Activated CD4-positive, alpha-beta T cell treated with anti-CD3 and anti-CD28 coated beads, Interleukin-2, amount 50 U/mL, for 24 hours (primary cell): ENCODE measurements around the gene SLC30A3.
"Not testable (repeated sequence)": the region's sequence is repeated elsewhere in the genome, so short reads cannot be mapped to it uniquely, and the experiment has no call there.

Source experiments
- DNase-seq, 2 donors: peaks; one replicate each; pipeline ENCODE4 v3.0.0-alpha.2; 2020; ENCODE audit warnings: low read depth in 1 of 2, low spot score in 1 of 2

The SLC30A3 gene

DNA sequence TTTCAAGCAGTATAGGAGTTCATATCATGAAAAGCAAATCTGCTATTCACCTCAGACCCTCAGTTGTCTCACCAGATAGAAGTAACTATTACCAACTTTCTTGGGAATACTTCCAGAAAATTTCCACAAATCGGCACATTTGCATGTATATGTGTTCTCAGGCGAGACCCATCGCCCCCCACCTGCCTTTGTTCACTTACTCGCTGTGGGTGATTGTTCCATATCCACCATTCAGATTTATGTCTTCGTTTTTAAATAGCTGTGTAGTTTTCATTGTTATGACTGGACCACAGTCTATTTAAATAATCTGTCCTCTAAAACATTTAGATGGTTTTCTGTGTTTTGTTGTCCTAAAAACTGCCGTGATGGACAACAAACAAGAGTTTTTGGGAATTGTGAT is 22.6 kb upstream of the SLC30A3 start:
- no peak for DNase-seq

DNA sequence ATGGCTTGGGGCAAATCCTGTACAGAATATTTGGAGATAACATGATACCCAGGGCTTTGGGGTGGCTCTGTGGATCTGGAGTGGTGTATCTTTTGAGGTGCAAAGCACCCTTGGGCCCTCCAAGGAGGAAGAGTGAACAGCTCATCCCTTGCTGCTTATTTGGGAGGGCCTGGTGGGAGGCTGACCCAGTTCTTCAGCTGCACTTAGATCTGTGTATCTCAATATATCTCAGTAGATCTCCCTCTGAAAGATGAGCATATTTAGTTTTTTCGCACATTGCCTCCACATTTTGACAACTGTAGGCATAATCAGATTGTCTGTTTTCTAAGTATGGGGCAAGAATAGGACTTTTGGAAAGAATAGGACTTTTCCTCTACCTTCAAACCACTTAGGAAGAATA is 22.1 kb upstream of the SLC30A3 start:
- DNase-seq, result no peak

DNA sequence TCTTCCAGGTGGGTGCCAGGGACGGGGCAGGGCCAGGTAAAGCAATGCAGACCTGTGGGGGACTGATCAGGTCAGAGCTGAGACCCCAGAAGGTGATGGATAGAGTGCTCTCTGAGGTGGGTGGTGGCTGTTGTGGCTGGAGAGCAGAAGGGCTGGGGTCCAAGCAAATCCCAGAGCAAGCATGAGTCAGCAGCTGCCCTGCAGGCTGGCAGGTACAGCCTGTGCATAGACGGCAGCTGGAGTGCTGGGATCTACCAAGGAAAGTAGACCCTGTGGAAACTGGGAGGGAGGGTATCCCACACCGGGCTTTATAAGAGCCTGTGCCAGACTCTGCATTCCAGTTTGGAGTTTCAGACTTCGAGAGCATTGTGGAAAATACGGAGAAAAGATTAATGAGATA is 20.0 kb upstream of the SLC30A3 start:
- DNase-seq, result no peak

DNA sequence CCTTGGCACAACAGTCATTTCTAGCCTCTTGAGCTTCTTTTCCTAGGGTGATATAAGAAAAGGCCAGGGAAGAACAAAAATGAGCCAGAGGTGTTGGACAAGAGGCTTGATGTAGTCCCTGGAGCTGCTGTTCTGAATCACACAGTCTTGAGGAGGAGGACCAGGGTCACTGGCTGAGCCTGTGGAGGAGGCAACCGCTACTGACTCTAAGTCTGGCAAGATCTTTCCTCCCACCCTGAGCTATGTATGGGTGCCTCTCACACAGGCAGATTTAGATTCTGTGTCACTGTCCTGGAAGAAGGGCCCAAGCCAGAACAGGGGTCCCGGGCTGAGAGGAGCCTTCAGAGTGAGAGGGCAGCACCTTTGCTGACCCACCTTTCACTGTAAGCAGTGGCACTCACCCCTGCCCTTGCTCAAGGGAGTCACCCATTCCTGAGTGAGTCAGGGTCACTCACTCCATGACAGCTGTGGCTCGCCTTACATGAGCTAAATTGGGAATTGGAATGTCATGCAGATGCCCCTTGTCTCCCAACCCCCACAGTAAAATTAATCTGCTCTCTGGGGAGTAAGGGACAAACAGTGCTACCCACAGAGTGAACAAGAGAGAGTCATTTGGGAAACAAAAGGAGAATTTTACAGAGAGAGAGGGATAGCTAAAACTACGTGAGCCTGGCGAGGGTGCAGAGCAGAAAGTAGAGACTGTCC is 19.2 kb upstream of the SLC30A3 start, which contains the start of gene TRIM54:
TSS of gene TRIM54 (plus strand) at position 575 of the 705 bp plus-strand sequence. CDS start 303 bp downstream, outside the sequence.
- no peak for DNase-seq

GRCh38 chr2:27281442-27281841 is 18.6 kb upstream of the SLC30A3 start:
- no peak for DNase-seq

- no peak for DNase-seq
Observed at GRCh38 chr2:27280826-27281225, 18.0 kb upstream of the SLC30A3 start.

- DNase-seq, result no peak
Observed at GRCh38 chr2:27278010-27278409, 15.2 kb upstream of the SLC30A3 start.

- no peak for DNase-seq
Observed at GRCh38 chr2:27275211-27276150, 12.6 kb upstream of the SLC30A3 start, which contains the start of gene DNAJC5G. DNAJC5G (plus strand) TSS chr2:27275433; CDS start chr2:27276729, 1,296 bp downstream.

DNA sequence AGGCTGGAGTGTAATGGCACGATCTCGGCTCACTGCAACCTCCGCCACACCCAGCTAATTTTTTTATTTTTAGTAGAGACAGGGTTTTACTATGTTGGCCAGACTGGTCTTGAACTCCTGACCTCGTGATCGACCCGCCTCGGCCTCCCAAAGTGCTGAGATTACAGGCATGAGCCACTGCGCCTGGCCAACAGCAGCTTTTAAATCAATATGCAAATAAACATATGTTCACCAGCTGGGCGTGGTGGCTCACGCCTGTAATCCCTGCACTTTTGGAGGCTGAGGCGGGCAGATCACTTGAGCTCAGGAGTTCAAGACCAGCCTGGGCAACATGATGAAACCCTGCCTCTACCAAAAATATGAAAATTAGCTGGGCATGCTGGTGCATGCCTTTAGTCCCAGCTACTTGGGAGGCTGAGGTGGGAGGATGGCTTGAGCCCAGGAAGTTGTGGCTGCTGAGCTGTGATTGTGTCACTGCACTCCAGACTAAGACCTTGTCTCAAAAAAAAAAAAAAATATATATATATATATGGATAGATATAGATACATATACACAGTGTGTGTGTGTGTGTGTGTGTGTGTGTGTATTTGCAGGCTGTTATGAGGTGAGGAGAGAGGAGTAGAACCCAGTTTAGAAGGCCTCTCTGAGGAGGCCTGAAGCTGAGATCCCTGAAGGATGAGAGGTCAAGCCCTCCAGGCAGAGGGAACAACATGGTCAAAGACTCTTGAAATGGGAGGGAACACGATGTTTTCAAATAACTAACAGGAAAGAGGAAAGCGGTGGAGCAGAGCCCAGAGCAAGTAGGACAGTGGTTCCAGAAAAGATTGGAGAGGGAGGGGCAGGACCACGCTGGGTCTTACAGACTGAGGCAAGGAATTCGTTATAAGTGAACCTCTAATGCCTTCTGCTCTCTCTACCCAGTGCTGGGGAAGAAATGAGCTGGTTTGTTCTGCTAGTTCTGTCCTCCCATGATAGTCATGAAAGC is 10.0 kb upstream of the SLC30A3 start:
- not testable (repeated sequence) for DNase-seq

- no peak for DNase-seq
Observed at GRCh38 chr2:27271631-27272340, 8.9 kb upstream of the SLC30A3 start.

DNA sequence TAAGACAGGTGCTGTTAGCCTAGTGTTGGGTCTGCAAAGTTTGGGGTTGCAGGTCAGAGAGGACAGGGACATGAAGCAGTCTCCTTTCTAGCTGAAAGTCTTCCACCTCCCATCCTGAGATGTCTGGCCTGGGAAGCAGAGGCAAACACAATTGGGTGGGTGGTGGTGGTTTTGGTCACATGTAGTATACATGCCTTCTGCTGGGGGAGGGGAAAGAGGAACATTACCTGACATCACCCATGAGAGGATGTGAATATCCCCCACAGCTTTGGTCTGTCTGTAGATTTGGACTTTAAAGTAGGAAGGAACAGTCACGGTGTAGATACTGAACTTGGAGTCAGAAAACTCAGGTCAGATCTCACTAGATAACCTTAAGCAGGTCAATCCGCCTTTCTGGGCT is 7.8 kb upstream of the SLC30A3 start:
- DNase-seq, result no peak

DNA sequence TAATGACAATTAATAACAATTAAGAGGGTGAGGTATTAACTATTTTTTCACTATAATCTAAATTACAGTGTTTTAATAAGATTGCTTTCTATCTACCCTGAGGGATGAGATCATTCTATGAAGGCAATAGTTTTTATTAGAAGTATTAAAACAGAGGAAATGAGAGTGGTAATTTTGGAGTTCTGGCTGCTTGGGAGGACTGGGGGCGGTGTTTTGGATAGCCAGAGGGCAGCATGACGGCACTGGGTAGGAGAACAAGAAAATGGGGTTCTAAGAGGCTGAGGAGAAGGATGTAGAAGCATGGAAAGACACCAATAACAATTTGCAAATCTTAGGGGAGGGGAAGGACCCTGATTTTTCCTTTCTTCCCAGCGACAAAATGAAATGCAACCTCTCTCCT is 7.3 kb upstream of the SLC30A3 start:
- no peak for DNase-seq

DNA sequence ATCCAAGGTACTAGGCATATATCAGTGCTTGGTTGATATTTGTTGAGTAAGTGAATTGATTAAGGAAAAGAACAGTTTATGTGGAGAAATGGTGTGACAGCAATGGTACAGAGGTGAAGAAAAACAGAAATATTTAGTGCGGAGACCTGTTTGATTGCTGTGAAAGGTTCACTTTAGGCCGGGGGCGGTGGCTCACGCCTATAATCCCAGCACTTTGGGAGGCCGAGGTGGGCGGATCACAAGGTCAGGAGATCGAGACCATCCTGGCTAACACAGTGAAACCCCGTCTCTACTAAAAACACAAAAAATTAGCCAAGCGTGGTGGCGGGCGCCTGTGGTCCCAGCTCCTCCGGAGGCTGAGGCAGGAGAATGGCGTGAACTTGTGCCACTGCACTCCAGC is 5.4 kb upstream of the SLC30A3 start:
- not testable (repeated sequence) for DNase-seq

DNA sequence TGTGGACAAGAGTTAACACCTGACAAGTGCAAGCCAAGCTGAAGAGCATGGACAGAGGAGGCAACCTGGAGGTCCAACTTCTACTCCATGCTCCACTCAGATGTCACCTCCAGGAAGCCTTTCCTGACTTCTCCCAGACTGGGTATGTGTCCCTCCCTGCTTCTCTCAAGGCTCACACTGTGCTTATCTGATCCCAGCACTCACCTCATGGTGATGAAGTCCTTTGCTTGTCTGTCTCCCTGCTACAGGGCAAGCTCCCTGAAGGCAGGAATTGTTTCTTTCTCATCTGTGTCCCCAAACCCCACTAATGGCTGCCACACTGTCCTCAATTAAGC is 2.7 kb upstream of the SLC30A3 start:
- no peak for DNase-seq

- DNase-seq, result peak in 1 of 2 donors; percentile 45
Observed at GRCh38 chr2:27264753-27265535, 2.1 kb upstream of the SLC30A3 start.

GRCh38 chr2:27264253-27264752 is 1.5 kb upstream of the SLC30A3 start:
- DNase-seq, result no peak

DNA sequence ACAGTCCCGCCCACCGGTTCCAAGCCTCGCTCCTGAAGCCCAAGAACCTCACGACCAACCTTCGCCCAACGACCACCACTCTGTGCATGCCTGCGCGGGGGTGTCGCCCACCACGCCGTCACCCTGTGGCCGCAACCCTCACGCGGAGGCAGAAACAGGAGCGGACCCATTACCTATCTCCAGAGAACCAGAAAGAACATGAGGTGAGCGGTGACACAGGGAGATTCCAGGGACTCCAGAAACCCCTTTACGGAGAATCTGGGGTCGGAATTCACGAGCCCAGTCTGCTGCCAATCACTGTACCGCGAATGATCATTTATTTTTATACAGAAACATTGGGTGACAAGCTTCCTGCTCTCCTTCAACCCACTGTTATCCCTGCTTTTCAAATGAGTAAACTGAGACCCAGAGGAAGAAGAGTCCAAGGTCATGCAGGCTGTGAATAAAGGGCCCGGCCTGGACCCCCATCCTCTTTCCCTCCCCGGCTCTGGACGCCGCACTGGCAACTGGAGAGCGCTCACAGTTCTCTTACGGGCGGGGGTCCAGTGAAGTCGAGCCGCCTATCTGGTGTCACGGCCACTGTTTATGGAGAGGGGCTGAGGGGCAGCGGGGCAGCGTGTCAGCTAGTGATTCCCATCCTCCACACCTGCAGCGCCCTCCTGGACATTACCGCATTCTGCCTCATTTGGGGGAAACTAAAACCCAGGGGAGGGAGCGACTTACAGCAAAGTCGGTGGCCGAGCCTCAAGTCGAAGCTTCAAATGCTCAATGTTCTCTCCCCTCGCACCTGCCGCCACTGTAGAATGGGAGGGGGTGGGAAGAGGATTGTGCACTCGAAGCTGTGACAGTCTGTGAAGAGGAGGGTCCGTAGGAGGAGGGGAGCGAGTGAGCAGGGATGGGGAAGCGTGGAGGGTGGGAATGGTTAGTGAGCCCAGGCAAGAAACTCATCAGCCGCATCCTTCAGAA is 723 bp upstream of the SLC30A3 start:
- DNase-seq, result no peak

- DNase-seq, result no peak
Observed at GRCh38 chr2:27261926-27262298, 935 bp downstream of the SLC30A3 start.
